ENCODE measurements around the gene TANGO6.

GRCh38 chr16:69003500-69003899 is 160.2 kb downstream of the TANGO6 start:
- no peak for TF ChIP-seq CTCF (IDR thresholded peaks at IDR 0.05; ENCODE audit: low read depth, low read length, poor library complexity, severe bottlenecking)
- no peak for TF ChIP-seq EZH2phosphoT487 (IDR thresholded peaks at IDR 0.05; ENCODE audit: borderline replicate concordance, low read length)

All from DOHH2 (cell line).